Breast epithelium (tissue), 3 donors: ENCODE data around the gene LRRFIP1.

Experiments used
- CTCF ChIP-seq, 3 donors: fragments of 450-650 bp; IDR thresholded peaks; one replicate each; pipeline ENCODE4 v1.5.1; 2016 to 2017; ENCODE audit warnings: antibody characterized with exemption in 3 of 3, mild to moderate bottlenecking in 3 of 3, moderate library complexity in 3 of 3
- POLR2A ChIP-seq: fragments of 450-650 bp; IDR thresholded peaks from one replicate; pipeline ENCODE4 v1.6.1; 2016; ENCODE audit warnings: antibody characterized with exemption, mild to moderate bottlenecking, moderate library complexity
- POLR2AphosphoS5 ChIP-seq, 3 donors: sonication (generic); formaldehyde crosslinking; IDR thresholded peaks; one replicate each; pipeline ENCODE4 v1.6.1; 2017; ENCODE audit warnings: antibody characterized with exemption in 3 of 3

GRCh38 chr2:237666606-237667005, 39.2 kb downstream of the LRRFIP1 start:
- TF ChIP-seq CTCF (IDR thresholded peaks at IDR 0.05) (no peak), POLR2A (no peak), POLR2AphosphoS5 (IDR thresholded peaks at IDR 0.05) (no peak)
